SU-DHL-6 (cell line): Measurements from ENCODE around the gene ANO7.
A peak's percentile ranks its signal among the peaks of the same experiment; 100 is the strongest.

ENCODE experiments used
- H2AFZ ChIP-seq: fragments of 200-600 bp; sonication (generic); 2 replicates; pipeline ENCODE4 v1.6.1; 2014; ENCODE audit warnings: low read depth, mild to moderate bottlenecking, moderate library complexity, mixed read lengths, antibody characterized with exemption, low read length; ENCODE audit not compliant: severe bottlenecking
- H3F3A ChIP-seq: fragments of 200-600 bp; shearing (Covaris generic); 2 replicates; pipeline ENCODE4 v1.6.0; 2016; ENCODE audit warnings: antibody characterized with exemption, mild to moderate bottlenecking; ENCODE audit not compliant: insufficient read depth
- H3K27ac ChIP-seq: fragments of 200-600 bp; sonication (generic); 2 replicates; pipeline ENCODE4 v1.5.1; 2016; ENCODE audit warnings: low read depth, mild to moderate bottlenecking, low read length, moderate library complexity, mixed read lengths
- H3K27me3 ChIP-seq: fragments of 200-600 bp; sonication (generic), shearing (Covaris generic); 2 replicates; pipeline ENCODE4 v1.6.0; 2014; ENCODE audit warnings: mild to moderate bottlenecking, low read length
- H3K36me3 ChIP-seq: fragments of 200-600 bp; sonication (generic); 2 replicates; pipeline ENCODE4 v1.6.1; 2014; ENCODE audit warnings: mild to moderate bottlenecking, low read length, mixed read lengths
- H3K4me2 ChIP-seq: fragments of 300-600, 200-600 bp; shearing (Covaris generic), sonication (generic); 2 replicates; pipeline ENCODE4 v1.6.0; 2014; ENCODE audit warnings: low read length, low read depth, mild to moderate bottlenecking; ENCODE audit not compliant: poor library complexity, severe bottlenecking
- H3K4me3 ChIP-seq: fragments of 200-600 bp; sonication (generic); 2 replicates; pipeline ENCODE4 v1.5.1; 2014; ENCODE audit warnings: antibody characterized with exemption, low read length, mild to moderate bottlenecking, mixed read lengths; ENCODE audit not compliant: insufficient read depth, poor library complexity, severe bottlenecking
- H3K79me2 ChIP-seq: fragments of 200-600 bp; sonication (generic); 2 replicates; pipeline ENCODE4 v1.6.1; 2014; ENCODE audit warnings: mild to moderate bottlenecking, low read length, moderate library complexity; ENCODE audit not compliant: insufficient read depth
- H3K9ac ChIP-seq: fragments of 200-600 bp; sonication (generic); 2 replicates; pipeline ENCODE4 v1.7.0; 2014; ENCODE audit warnings: mild to moderate bottlenecking, low read length
- H3K9me2 ChIP-seq: fragments of 200-600 bp; sonication (generic); replicated peaks from 2 replicates; pipeline ENCODE4 v1.6.1; 2014; ENCODE audit warnings: low read length; ENCODE audit not compliant: insufficient read depth
- H3K9me3 ChIP-seq: fragments of 200-600 bp; sonication (generic); 2 replicates; pipeline ENCODE4 v1.6.1; 2014; ENCODE audit warnings: low read length, mixed read lengths; ENCODE audit not compliant: insufficient read depth
- H4K20me1 ChIP-seq: fragments of 200-600 bp; sonication (generic); 2 replicates; pipeline ENCODE4 v1.6.1; 2014; ENCODE audit warnings: low read depth, mild to moderate bottlenecking, antibody characterized with exemption, low read length, moderate library complexity, mixed read lengths
- CTCF ChIP-seq: fragments of 200-600 bp; sonication (generic); IDR thresholded peaks from one replicate; pipeline ENCODE4 v1.5.1; 2017; ENCODE audit warnings: antibody characterized with exemption, mild to moderate bottlenecking, low read length, moderate library complexity; ENCODE audit not compliant: insufficient read depth, poor library complexity, severe bottlenecking
- EZH2phosphoT487 ChIP-seq: fragments of 200-600 bp; sonication (generic), shearing (Covaris generic); conservative IDR thresholded peaks from 2 replicates; pipeline ENCODE4 v1.6.1; 2018; ENCODE audit warnings: mild to moderate bottlenecking, antibody characterized with exemption, low read length, moderate library complexity, mixed read lengths

ANO7 gene

DNA sequence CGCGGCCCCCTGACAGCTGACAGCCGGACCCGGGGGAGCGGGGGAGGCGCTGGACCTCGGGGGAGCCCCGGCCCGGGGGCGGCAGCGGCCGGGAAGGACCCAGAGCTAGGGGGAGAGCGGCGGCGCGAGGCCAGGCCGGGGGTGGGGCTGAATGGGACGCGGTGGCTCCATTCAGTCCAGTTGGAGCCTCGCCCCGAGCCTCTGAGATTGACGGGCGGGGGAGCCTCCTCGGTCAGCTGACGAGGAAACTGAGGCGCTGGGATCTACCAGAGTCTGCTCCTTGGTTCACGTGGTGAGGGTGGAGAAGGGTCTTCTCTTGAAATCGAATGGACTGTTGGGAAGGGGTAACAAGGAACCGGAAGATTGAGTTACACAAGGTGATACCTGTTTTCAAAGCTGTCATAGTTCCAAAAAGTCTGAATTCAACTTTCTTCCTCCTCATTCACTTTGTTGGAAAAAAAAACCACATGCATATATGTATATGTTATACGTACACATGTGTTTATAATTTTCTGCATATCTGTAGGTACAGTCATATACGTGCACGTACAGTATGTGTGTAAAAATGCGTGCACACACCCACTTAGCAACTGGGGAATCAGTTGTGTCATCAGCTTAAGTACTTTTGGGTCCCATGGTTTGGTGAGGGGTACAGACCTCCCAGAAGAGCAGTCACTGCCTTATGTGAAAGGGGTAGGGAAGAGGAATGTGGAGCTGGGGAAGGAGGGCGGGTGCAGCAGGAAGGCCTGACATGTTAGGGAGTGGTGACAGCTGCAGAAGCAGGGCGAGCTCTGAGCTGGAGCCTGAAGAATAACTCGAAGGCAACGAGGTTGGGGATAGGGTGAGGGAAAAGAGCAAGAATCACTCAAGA lies 37.6 kb upstream of the ANO7 start:
- H3K27ac ChIP-seq: peak overlapping the region; percentile 25; the same call in 1 of the 2 replicates
- H4K20me1 ChIP-seq: peaks cover 4% of the 10 kb centered on the region; the same call in 1 of the 2 replicates
- H3K9ac ChIP-seq: peak overlapping the region; percentile 87
- no peak for TF ChIP-seq EZH2phosphoT487
- no peak for TF ChIP-seq CTCF
- H3K27me3 ChIP-seq: no peaks in the 10 kb centered on the region
- no peaks in the 10 kb centered on the region for H3K36me3 ChIP-seq
- no peaks in the 10 kb centered on the region for H3K9me2 ChIP-seq
- peaks cover 45% of the 10 kb centered on the region for H3K79me2 ChIP-seq
- peak overlapping the region; percentile 75 for H2AFZ ChIP-seq
- peak overlapping the region; percentile 64 for H3K4me3 ChIP-seq
- H3F3A ChIP-seq: 0 out of 2 replicates have a peak, but pooled peaks cover 6% of the 10 kb centered on the region
- H3K4me2 ChIP-seq: peak overlapping the region; percentile 69
- H3K9me3 ChIP-seq: no peaks in the 10 kb centered on the region

GRCh38 chr2:241151934-241152660 lies 36.4 kb upstream of the ANO7 start:
- H3K4me3 ChIP-seq: no peak overlapping the region
- H3K27me3 ChIP-seq: no peaks in the 10 kb centered on the region
- no peaks in the 10 kb centered on the region for H3K9me2 ChIP-seq
- no peaks in the 10 kb centered on the region for H3K9me3 ChIP-seq
- H3K27ac ChIP-seq: no peak overlapping the region
- no peak overlapping the region for H2AFZ ChIP-seq
- H4K20me1 ChIP-seq: no peaks in the 10 kb centered on the region; the same call in 1 of the 2 replicates
- H3K9ac ChIP-seq: no peak overlapping the region
- TF ChIP-seq CTCF (no peak), EZH2phosphoT487 (no peak)
- no peaks in the 10 kb centered on the region for H3K36me3 ChIP-seq
- no peak overlapping the region for H3K4me2 ChIP-seq
- H3F3A ChIP-seq: 0 out of 2 replicates have a peak, but pooled peaks cover under 1% of the 10 kb centered on the region
- H3K79me2 ChIP-seq: peaks cover 36% of the 10 kb centered on the region

DNA sequence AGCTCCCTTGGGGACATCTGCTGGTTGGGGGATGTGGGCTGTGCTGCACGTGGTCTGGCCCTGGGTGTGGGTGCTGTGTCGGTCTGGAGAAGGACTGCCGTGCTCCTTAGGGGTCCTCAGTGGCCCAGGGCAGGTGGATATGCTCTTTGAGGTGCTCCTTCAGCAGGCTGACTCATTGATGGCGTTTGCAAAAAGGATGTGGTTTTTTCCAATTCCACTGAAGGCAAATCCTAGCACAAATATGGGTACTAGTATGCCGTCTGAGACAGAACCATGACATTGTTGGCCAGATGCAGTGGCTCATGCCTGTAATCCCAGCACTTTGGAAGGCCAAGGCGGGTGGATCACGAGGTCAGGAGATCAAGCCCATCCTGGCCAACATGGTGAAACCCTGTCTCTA lies 34.9 kb upstream of the ANO7 start:
- no peak overlapping the region for H3K9ac ChIP-seq
- H3K9me3 ChIP-seq: no peaks in the 10 kb centered on the region
- H4K20me1 ChIP-seq: no peaks in the 10 kb centered on the region
- no peaks in the 10 kb centered on the region for H3K9me2 ChIP-seq
- H3K4me2 ChIP-seq: no peak overlapping the region
- no peaks in the 10 kb centered on the region for H3K36me3 ChIP-seq
- no peak overlapping the region for H2AFZ ChIP-seq
- H3K4me3 ChIP-seq: no peak overlapping the region
- H3F3A ChIP-seq: no peaks in the 10 kb centered on the region
- H3K27me3 ChIP-seq: no peaks in the 10 kb centered on the region
- H3K79me2 ChIP-seq: peaks cover 25% of the 10 kb centered on the region; the same call in 1 of the 2 replicates
- no peak overlapping the region for H3K27ac ChIP-seq
- TF ChIP-seq CTCF: no peak
